T-helper 2 cell treated with Interferon-gamma antibody and Interleukin-4, amounts not matched to agents 100 ng/mL and 5 ng/mL, for 36 hours (primary cell): ENCODE results near the gene SOX14. TPM values are rescaled to one million over a fixed set of nuclear protein-coding genes. Genes with fewer than 3 reads are reported as not detected.

Experiments used
- intact Hi-C: fragments of 100-400 bp; cut with micrococcal nuclease; formaldehyde crosslinking; loops from one replicate; pipeline ENCODE4 v1.15.1; 2023
- total RNA-seq: library from RNA; stranded (reverse); gene quantifications from 2 replicates; pipeline ENCODE4 v1.2.3, GENCODE V29; 2022

Gene SOX14
- total RNA-seq, result not detected in 2 replicates

DNA sequence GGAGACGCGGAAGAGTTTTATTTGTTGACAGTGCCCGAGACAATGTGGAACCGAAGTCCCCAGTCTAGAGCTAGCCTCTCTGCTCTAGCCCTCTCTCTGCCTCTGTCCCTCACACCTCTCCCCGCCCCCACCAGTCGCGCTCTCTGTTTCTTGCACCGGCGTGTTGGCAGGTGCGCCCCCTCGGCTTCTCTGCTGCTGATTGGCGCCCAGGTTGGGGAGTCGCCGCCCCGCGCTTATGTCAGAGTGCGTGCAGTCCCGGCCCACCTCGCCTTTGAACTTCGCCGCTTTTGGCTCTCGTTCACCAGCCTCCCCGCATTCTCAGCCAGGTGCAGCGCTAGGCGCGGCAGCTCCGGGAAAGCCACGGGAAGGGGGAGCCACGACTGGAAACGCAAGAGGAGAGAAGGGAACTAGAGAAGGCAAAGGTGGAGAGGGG lies at the start of gene SOX14:
Gene SOX14, plus strand, starts transcription at position 315 of the 433 bp plus-strand sequence. CDS start 470 bp downstream, outside the sequence.
- intact Hi-C loops, result no loop called here

DNA sequence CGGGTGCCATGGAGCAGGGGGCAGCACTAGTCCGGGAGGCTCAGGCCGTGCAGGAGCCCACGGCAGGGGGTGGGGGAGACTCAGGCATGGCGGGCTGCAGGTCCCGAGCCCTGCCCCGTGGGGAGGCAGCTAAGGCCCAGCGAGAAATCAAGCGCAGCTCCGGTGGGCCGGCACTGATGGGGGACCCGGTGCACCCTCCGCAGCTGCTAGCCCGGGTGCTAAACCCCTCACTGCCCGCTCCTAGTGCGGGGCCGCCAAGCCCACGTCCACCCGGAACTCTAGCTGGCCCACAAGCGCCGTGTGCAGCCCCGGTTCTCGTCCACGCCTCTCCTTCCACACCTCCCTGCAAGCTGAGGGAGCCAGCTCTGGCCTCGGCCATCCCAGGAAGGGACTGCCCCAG lies 49.6 kb upstream of the SOX14 start:
- intact Hi-C loops, result no loop called here

DNA sequence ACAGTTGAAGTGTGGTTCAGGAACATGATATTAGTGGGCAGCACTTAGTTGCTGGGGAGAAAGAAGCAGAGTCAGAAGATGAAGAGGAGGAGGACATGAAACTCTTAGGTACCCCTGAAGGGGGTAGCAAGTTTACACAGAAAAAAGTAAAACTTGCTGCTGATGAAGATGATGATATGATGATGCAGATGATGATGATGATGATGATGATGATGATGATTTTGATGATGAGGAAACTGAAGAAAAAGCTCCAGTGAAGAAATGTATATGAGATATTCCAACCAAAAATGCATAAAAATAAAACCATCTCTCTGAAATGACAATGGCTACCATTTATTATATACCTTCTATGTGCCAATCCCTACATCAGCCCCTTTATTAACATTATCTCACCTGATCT lies 39.9 kb upstream of the SOX14 start:
- intact Hi-C loops, result no loop called here

DNA sequence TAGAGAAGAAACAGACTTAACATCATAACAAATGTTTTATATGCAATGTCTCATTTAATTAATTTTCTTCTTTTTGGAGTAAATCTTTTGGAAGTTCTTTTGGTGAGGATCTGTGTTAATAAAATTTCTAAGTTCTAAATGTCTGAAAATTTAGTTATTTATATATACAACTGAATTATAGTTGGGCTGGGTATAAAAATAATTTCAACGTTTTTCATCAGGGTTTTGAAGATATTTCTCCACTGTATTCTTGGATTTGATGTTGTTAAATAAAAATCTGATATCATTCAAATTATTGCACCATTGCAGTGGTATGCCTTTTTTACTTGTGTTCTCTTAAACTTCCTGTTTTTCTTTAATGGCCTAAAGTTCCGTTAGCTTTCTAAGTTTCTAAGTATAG lies 26.9 kb upstream of the SOX14 start:
- intact Hi-C loops, result no loop called here

DNA sequence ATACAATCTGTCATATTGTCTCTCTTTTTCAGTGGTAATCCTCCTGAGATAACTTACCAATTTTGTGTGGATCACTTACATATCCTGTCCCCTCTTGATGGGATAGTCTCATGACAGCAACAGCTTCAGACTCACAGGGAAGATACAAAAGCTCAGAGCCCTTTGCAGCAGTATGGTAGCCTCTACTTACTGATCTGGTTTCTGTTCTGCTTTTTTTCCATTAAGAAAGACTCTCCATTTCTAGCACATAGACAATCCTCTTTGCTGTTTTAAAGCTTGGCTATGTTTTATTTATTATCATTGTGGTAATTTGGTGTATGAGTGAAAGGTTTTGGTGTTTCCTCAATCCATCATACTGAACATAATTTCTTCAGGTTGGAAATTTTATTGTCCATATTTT lies 25.4 kb upstream of the SOX14 start:
- intact Hi-C loops, result no loop called here

DNA sequence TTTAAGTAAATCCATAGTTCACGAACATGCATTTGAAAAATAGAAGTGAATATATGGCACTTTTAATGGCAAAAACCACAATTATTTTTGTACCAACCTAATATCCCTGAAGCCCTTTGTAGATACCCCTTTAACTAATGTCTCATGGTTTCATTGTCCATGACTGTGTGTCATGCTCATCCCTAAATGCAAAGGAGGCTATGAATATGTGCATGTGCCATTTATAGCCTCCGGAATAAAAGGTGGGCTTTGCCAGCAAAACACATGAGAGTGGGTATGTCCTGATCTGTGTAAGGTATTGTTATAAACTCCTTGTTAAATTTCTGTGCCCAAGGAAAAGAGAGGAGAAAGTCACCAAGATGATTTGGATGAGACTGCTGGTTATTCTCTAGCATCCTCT lies 20.5 kb upstream of the SOX14 start:
- intact Hi-C loops, result no loop called here

DNA sequence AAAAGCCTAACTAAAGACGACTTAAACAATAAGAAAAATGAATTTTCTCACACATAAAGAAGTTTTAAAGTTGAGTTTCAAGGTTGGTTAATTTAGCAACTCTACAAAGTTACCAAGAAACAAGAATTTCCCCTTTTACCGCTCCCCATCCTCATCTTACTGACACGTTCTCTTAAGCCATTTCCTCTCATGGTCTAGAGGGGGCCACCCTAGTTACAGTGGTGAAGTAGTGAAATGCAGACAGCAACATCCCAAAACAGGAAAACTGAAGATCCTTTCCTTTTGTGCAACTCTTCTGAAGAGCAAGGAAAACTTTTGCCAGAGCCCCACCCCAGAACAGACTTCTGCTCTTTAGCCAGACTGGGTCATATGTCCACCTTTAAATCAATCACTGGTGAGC lies 17.3 kb upstream of the SOX14 start:
- intact Hi-C loops, result no loop called here

DNA sequence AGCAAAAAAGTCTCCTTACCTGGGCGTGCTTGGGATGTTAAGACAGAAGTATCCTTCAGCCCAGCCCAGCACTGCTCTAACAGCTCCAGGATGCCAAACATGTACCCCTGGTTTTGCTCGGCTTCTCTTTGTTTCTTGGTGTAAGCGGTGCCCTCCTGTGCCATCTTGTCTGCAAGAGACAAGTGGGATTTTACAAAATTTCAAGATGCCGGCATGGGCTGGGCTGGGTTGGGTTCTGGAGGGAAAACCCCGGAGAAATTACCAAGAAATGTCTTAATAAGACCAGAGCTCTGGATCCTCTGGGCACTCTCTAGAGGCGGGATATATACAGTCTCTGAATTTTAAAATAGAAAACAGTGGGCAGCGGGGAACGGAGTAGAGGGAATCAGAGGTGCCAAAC lies 4.6 kb upstream of the SOX14 start:
- intact Hi-C loops, result no loop called here

DNA sequence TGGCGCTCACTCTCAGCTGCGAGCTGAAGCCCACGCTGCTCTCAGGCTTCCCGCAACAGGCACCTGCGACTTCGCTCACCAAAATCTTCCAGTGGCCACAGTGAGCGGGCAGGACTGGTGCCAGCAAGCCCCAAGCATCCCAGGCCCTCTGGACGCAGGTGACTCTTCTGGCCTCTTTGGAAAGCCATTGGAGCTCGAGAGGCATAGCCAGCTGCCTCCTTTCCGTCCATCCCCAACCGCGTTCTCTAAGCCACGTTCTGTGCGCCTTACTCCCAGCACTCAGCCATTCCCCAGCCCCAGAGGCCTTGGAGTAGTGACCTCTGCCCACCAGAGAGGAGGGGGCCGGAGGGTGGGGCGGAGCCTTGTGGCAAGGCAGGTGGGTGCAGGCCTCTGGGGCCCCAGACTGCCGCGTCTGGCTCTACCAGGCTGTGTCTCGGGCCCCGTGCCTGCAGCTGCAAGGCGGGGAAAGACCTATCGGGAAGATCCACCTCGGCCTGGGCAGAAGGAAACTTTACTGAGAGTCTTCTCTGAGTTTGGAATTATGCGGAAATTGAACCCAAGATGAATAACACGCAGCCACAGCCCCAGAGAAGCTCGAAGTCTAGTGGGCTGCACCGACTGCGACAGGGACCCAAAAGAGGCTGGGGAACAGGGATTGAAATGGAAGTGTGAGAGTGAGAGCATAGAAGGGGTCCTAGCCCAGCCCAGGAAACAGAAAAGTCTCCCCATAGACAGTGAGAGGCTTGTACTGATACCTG lies 3.6 kb upstream of the SOX14 start:
- intact Hi-C loops, result no loop called here

DNA sequence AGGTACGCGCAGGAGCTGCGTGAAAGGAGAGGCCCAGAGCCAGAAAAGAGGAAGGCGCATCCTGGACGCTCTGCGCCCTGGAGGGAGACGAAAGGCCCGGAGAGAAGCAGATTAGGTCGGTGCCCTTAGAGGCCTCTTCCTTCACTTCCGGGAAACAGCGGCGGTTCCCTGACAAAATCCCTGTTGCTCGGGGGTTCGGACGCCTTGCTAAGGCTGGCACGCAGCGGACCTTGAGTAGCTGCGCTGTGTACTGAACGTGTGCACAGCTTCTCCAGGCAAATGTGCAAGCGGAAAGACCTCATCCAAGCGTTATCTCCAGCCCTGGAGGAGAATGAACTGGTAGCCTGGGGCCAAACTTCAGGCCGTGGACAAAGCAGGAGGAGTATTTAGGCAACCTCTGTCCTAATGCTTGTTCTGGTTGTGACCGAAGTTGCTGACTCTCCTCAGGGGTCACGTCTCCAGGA lies 3.0 kb upstream of the SOX14 start:
- intact Hi-C loops, result no loop called here

DNA sequence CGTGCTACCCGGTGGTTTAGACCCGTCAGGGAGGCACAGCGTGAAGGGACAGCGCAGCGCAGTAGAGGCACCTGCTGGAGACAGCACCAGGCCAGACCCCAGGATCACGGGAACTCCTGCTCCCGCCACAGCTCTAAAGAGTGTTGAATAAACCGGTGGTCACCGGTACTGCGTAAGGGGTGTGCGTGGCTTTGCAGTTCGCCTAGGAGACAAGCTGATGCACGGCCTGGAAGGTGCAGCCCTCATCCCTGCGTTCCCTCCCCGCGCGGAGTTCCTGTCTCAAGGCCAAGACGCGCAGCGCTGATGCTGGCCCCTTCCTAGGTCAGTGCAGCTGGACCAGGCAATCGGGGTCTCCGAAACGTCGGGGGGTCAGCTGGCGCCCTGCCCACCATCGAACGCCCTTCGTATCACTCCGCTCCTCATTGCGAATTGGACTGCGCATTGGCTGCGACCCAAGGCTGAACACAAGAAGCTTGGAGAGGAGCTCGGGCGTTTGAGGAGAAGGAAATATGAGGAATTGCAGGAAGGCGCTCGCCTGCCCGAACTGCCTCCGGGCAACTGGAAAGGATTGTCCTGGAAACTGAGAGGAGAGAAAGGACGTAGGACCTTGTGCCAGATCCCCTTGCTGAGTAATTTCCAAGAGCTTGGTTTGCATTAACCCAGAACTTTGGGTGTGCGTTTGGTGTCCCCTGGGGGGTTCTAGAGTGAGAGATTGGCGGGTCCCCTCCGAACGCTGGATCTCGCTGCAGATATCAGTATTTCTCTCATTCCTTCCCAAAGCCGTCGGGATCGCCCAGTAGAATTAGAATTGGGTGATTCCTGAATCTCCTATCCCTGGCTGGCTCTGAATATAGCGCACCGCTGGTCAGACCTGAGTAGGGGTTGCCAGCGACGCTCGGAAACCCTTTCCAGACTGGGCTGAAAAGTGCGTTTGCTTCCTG lies 2.3 kb upstream of the SOX14 start:
- intact Hi-C loops, result no loop called here

DNA sequence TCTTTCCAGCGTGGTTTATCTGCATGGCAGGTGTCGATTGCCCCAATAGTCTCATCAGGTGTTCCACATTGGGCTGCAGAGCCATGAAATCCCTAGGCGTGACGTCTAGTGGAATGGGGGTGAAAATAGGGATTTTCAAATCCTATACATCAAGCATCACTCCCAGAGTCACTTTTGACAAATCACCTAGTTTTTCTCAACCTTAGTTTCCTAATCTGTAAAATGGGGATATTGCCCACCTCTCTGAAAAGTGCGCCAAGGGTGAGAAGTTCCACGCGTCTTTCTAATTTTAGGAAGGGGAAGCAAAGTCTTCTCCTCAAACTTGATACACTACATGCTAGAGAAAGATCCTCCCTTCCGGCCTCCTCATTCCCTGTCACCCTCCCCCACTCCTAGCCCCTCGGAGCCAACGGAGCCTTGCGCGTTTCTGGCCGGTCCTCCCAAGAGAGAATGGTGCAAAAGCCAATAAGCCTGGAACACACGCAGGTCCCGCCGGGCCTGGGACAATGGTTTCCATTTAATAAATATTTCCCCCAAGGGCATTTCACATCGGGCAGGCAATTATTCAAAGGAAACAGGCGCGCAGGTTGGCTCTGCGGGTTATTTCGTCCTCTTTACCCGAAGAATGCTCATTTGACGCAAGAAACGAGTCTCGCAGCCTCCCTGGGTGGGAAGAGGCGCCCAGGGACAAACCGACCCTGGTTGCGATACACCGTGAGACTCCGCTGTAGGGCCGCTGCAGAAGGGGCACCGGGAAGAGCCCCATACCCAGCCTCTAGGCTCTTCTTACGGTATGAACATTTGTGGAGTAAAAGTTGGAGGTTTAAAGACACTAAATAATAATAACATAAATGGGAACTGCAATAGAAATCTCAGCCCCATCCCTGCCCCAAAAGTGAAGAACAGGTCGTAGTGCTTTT lies 1.2 kb upstream of the SOX14 start:
- intact Hi-C loops, result no loop called here

DNA sequence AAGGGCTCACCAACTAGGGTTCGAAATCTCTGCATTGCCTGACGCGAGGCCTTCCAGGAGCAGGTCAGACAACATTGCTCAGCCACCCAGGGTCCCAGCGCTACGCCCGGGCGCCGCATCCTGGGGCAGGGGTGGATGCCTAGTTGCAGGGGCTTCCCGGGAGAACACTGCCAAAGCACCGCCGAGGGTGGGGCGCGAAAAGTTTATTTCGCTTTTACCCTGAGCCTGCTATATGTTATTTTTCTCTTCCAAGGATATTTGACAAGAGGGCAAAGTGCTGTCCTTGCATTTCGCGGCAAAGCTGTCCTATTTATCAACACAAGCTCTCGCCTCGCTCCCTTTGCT lies 549 bp upstream of the SOX14 start:
- intact Hi-C loops, result no loop called here

DNA sequence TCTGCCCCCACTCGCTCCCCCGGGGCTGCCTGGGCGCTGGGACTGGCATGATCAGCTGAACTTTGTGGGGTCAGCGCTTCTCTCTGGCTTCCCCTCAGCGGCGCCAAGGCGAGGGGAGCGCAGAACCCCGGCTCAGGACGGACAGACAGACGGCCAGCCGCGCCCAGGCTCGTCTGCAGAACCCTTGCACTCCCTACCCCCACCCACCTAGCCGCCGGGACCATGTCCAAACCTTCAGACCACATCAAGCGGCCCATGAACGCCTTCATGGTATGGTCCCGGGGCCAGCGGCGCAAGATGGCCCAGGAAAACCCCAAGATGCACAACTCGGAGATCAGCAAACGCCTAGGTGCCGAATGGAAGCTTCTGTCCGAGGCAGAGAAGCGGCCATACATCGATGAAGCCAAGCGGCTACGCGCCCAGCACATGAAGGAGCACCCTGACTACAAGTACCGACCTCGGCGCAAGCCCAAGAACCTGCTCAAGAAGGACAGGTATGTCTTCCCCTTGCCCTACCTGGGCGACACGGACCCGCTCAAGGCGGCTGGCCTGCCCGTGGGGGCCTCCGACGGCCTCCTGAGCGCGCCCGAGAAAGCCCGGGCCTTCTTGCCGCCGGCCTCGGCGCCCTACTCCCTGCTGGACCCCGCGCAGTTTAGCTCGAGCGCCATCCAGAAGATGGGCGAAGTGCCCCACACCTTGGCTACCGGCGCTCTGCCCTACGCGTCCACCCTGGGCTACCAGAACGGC lies 621 bp downstream of the SOX14 start:
- intact Hi-C loops, result no loop called here

DNA sequence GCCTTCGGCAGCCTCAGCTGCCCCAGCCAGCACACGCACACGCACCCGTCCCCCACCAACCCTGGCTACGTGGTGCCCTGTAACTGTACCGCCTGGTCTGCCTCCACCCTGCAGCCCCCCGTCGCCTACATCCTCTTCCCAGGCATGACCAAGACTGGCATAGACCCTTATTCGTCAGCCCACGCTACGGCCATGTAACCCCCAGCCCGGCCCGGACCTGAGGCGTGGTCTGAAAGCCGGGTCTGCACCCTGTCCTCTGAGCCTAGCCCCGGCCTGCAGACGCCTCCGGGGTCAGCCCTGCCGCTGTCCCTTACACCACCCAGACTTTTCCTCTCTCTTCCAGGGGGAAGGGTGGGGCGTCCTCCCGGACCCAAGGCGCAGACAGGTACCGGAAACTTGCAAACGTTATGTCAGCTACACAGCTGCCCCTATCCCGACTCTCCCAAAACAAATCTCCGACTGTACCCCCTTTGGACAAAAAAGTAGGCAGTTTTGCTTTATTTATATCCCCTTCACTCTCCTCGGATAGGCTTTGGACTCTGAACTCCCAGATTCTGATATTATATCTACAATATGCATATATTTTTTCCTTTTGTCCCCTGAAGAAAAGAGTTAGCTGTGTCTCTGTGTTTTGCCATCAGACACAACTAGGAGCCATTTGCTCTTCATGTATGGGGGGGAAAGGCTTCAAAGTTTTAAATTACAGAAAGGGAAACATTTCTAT lies 1.4 kb downstream of the SOX14 start:
- intact Hi-C loops, result no loop called here

DNA sequence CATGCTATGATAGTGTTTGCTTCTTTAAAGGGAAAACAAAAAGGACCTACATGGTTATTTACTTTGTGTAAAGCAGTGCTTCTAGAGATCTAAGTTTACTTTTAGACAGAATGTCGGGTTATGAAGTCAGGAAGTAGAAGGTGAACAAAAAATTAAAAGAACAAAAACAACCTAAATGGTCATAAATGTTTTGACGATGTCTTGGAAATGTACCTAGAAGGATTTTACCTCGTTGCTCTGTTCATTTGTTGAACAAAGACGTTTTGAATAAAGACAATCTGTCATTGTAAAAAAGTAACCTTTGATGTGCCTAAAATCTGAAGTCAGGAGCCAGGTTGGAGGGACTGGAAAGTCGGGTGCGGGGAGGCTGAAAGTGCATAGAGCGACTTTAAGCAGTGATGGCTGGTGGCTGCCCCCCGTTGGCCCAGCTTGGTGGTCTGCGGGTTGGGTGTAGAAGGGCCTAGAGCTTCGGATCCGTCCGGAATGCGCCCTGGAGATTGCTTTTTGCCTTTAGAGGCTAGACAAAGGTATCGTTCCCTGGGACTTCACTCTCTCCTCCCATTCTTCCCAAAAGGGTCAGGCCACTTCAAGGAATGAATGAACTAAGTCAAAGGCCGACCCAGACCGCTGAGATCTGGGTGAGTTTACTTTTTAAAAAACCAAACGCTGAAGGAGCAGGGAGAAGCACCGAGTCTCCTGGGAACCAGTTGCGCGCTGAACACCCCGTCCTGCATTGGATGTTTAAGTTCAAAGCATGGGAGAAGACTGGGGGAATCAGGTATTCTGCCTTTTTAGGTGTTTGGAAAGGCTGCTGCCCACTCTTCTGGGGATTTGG lies 2.1 kb downstream of the SOX14 start:
- intact Hi-C loops, result no loop called here

DNA sequence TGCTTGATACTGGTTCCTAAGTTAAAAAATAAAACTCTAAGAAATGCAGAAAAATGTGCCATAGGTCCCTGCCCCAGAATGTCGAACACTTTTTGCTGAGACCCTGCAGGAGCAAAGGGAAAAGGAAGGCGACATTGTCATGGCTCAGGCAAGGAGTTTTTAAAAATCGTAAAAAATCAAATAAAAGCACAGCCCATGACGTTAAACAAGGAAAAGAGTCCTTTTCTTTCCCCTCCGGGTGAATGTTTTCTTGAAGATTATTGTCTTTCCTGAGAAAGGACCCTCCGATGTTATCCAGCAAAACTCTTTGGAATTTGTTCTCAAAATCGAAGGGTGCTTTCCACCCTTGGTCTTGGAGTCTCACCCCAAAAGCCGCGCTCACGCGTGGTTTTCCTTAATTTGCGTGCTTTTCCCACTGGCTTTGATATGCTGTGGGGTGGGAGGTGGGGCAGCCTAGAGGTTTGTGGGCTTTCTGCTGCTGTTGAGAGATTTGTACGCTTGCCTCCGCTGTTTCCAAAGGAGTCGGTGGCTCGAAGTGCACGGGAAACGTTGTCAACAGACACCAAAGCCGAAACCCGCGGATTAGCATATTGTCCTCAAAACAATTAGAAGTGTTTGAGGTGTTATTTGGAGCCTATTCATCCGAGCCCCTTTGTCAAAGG lies 2.9 kb downstream of the SOX14 start:
- intact Hi-C loops, result no loop called here

DNA sequence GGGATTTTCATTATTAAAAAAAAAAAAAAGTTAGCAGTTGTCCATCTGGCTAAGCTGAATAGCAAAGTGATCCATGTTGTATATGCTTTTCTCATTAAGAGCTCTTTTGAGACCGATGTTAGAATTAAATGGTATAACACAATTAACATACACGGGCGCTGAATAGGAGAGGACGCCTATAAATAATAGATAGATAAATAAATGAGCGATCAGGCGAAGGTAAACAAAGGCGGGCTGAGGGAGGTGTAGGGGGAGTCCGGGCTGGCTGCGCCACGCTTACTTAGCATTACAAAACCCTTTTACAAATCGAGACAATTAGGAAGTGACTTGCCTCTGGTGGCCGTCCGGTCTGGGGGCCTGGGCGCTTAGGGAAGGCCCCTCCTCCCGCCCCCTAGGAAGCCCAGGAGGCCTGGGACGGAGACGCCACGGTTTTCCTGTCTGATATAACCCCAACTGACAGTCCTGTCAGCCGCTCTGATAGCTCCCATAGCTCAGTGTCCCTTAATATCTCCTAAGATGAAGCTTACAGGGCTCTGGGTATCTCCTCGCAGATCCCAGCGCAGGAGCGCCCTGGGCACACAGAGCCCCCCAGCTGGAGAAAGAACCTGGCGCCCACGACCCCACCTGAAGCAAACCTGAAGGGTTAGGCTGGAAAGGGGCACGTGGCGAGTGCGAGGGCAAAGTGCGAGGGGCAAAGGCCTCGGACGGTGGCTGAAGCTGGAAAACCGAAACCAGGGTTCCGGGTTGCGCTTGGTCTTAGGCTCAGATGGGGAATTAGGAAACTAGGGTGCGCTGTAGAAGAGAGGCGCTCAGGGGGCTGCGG lies 3.6 kb downstream of the SOX14 start:
- intact Hi-C loops, result no loop called here
